Right lobe of liver (tissue), 4 donors: Measurements from ENCODE around the gene WBP2.

ENCODE experiments used
- POLR2A ChIP-seq: fragments of 450-650 bp; IDR thresholded peaks from one replicate; pipeline ENCODE4 v1.6.1; 2017; ENCODE audit warnings: antibody characterized with exemption, mild to moderate bottlenecking
- TF ChIP-seq, protein P1 (sequence below), 4 donors: fragments of 200-600 bp in 3 of 4; fragments of 450-650 bp in 1 of 4; IDR thresholded peaks; one replicate each; pipeline versions ENCODE4 v1.5.1 to v1.8.0; 2016 to 2022; ENCODE audit warnings: antibody characterized with exemption in 4 of 4, mild to moderate bottlenecking in 2 of 4
- donor health status: DM: no; HTN: no; CAD: no.
- donor health status: DM: no; HTN: no; CAD: no.
- donor health status: DM: no; HTN: yes; CAD: no.

DNA sequence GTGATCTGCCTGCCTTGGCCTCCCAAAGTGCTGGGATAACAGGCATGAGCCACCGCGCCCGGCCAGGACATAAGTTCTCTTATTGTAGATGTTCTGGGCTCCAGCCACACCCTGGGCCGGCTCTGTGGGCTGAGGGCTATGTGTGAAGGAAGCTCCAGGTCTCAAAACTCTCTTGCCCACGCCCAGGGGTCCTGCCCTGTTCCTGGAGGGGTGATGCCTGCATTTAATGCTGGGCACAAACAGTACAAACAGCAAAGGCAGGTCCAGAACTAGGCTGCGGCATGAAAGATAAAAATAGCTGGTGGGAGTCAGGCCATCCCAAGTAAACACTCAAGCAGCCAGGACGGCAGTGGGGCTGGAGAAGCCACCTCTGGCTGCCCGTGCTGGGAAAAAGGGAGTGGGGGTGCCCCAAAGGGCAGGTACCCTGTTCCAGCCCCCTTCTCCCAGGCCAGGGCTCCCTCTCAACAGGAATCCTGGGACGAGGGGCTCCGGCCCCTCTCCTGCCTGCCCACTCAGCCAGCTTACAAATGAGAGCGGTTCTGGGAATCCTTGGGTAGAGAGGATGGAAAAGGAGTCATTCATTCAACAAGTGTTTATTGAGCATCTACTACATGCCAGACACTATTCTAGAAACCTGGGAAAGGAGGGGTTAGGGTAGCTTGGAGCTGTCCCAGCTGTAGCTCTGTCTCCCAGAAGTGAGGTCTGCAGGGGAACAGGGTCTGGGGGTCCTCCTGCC is 18.6 kb upstream of the WBP2 start:
- TF ChIP-seq, protein P1, sequence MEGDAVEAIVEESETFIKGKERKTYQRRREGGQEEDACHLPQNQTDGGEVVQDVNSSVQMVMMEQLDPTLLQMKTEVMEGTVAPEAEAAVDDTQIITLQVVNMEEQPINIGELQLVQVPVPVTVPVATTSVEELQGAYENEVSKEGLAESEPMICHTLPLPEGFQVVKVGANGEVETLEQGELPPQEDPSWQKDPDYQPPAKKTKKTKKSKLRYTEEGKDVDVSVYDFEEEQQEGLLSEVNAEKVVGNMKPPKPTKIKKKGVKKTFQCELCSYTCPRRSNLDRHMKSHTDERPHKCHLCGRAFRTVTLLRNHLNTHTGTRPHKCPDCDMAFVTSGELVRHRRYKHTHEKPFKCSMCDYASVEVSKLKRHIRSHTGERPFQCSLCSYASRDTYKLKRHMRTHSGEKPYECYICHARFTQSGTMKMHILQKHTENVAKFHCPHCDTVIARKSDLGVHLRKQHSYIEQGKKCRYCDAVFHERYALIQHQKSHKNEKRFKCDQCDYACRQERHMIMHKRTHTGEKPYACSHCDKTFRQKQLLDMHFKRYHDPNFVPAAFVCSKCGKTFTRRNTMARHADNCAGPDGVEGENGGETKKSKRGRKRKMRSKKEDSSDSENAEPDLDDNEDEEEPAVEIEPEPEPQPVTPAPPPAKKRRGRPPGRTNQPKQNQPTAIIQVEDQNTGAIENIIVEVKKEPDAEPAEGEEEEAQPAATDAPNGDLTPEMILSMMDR (IDR thresholded peaks at IDR 0.05), result no peak
- TF ChIP-seq POLR2A, result no peak
